ENCODE measurements around the gene STARD4. TPM values are rescaled to one million over a fixed set of nuclear protein-coding genes. Genes with fewer than 3 reads are reported as not detected.
A peak's percentile ranks its signal among the peaks of the same experiment; 100 is the strongest.

The STARD4 gene
- total and polyA plus RNA-seq, 2 of the 13 experiments (the other 11 are each of a cell fraction or from before 2014, with no cell fraction given) = 27.4 to 66.9 TPM

GRCh38 chr5:111511174-111511830, 1.0 kb downstream of the STARD4 start:
- Histone ChIP-seq H3K27me3 (ENCODE audit: control insufficient read depth in 1 of 2, insufficient read depth in 2 of 2, low read length in 2 of 2) (no peaks in the 10 kb centered on the region; a peak in 1 of 5 replicates), H3K4me1 (ENCODE audit: insufficient read depth, low read length) (peaks cover 50% of the 10 kb centered on the region), H3K4me3 (replicated peaks in 1 of 3; ENCODE audit: insufficient read depth in 1 of 3, low read depth in 2 of 3, low read length in 3 of 3) (peak overlapping the region; percentile 89 to 97 (median 96)), H3K9ac (ENCODE audit: insufficient read depth, low read depth, low read length) (peak overlapping the region; percentile 92), H3K4me2 (ENCODE audit: low read depth, low read length) (peak overlapping the region; percentile 90), H3K27ac (ENCODE audit: extremely low read length, insufficient read depth, low read length) (peak overlapping the region; percentile 97), H3K36me3 (replicated peaks in 1 of 2; ENCODE audit: control insufficient read depth in 1 of 2, insufficient read depth in 2 of 2, low read length in 2 of 2) (no peaks in the 10 kb centered on the region), H2AFZ (ENCODE audit: low read length) (no peak overlapping the region), H3K79me2 (ENCODE audit: insufficient read depth, low read length) (peaks cover 59% of the 10 kb centered on the region), H3K9me3 (ENCODE audit: low read length) (no peaks in the 10 kb centered on the region), H4K20me1 (ENCODE audit: insufficient read depth, low read length) (peaks cover 21% of the 10 kb centered on the region)
- ATAC-seq (no peak), FAIRE-seq (no peak), DNase-seq (ENCODE audit: low spot score) (no peak)
- CTCF ChIA-PET (ENCODE audit: low intra/inter-chr PET ratio, low total read pairs) = no interaction called here
- in situ Hi-C loops (cut with HindIII; ENCODE audit: extremely low pct_ligation_motif_present, low pct_unique_long_range_greater_than_20kb) (no loop called here), intact Hi-C loops (cut with micrococcal nuclease; ENCODE audit: unreplicated experiment) (loop anchor here (5.0 kb wide), 3 partner anchors 231 to 651 kb away; partner anchors contain the start of gene NREP)
- 0 out of 2 replicates have a peak, but pooled peaks have one; percentile 17 for TF ChIP-seq ELF4 (CRISPR knock-in tag; IDR thresholded peaks at IDR 0.05; ENCODE audit: borderline replicate concordance)
- TF ChIP-seq ZFP91 (CRISPR knock-in tag; IDR thresholded peaks at IDR 0.05; ENCODE audit: borderline replicate concordance) = no peak
- TF ChIP-seq SOX13 (IDR thresholded peaks at IDR 0.05) = no peak
- no peak for TF ChIP-seq SOX13 (CRISPR knock-in tag; conservative IDR thresholded peaks at IDR 0.05 in 1 of 2, IDR thresholded peaks at IDR 0.05 in 1 of 2)
- TF ChIP-seq SIN3A (IDR thresholded peaks at IDR 0.05; ENCODE audit: borderline replicate concordance, low read depth, low read length) = 0 out of 2 replicates have a peak, but pooled peaks have one; percentile 0
- TF ChIP-seq MEIS2 (CRISPR knock-in tag; IDR thresholded peaks at IDR 0.05) = no peak
- no peak for TF ChIP-seq CBX2 (IDR thresholded peaks at IDR 0.05; ENCODE audit: low read depth, low read length)
- no peak for TF ChIP-seq CBX2 (CRISPR knock-in tag; IDR thresholded peaks at IDR 0.05; ENCODE audit: low read depth)
- 0% methylated on average over 2 of the region's 2 CpGs for WGBS (ENCODE audit: low lambda C conversion rate)
- BruUV-seq (replicated peaks) = TSS peak; percentile 59
- POLR2A ChIA-PET = interaction anchor here (0.9 to 2.6 kb wide), 2 partner anchors 649 to 650 kb away, joined by 8 to 9 read pairs; no protein-coding TSS in a partner anchor
